GM19043 (cell line): Measurements from ENCODE around the gene SART1.

Experiments used
- ATAC-seq: cut with Tn5 transposase; IDR thresholded peaks from one replicate; pipeline ENCODE4 v1.9.1; 2021; ENCODE audit warnings: low read depth; ENCODE audit not compliant: unreplicated experiment

The SART1 gene

DNA sequence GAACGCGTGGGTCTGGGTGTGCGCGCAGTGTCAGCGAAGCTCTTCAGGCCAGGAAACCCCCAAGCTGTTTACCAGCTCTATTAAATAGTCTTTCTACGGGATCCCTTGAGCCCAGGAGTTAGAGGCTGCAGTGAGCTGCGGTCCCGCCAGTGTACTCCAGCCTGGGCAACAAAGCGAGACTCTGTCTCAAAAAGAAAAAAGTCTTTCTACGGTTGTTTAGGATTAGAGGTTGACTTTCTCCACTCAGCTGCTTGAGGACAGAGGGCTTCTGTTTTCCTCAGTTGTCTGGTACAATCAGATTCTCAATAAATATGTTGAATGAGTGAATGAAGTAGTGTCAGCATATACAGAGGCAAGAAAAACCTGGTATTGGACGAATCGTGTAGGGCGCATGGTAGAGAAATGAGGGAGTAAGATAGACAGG lies 619 bp downstream of the SART1 start:
- no peak for ATAC-seq

DNA sequence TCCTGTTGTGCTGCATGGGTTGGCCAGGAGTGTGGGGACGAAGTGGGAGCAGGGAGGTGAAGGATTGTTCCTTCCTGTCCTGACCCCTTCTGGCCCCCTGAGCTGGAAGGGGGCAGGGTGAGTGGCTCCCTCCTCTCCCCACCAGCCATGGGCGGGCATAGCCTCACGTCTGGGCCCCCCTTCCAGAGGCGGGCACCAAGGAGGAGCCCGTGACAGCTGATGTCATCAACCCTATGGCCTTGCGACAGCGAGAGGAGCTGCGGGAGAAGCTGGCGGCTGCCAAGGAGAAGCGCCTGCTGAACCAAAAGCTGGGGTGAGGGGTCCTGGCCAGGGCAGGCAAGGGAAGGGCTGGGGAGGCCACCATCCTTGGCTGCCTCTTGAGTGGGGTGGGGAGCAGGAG lies 3.4 kb downstream of the SART1 start:
- no peak for ATAC-seq

DNA sequence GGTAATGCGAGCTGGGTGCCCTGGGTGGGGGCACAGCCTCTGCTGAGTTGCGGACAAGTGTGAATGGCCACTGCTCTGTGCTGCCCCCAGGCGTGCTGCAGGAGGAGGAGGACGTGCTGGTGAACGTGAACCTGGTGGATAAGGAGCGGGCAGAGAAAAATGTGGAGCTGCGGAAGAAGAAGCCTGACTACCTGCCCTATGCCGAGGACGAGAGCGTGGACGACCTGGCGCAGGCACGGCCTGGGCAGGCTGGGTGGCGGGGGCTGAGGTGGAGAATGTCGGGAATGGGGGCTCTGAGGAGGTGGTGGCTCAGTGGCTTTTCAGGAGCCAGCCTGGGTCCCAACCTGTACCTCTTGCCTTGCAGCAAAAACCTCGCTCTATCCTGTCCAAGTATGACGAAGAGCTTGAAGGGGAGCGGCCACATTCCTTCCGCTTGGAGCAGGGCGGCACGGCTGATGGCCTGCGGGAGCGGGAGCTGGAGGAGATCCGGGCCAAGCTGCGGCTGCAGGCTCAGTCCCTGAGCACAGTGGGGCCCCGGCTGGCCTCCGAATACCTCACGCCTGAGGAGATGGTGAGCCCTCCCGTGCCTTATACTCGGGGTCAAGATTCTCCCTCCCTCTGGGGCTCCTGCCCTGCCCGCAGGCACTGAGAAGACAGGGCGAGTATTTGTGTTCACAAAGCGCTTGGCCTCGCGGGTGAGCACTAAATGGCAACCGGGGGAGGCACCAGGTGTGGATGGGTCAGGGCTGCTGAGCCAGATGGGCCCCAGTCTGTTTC lies 4.6 kb downstream of the SART1 start:
- ATAC-seq: no peak

DNA sequence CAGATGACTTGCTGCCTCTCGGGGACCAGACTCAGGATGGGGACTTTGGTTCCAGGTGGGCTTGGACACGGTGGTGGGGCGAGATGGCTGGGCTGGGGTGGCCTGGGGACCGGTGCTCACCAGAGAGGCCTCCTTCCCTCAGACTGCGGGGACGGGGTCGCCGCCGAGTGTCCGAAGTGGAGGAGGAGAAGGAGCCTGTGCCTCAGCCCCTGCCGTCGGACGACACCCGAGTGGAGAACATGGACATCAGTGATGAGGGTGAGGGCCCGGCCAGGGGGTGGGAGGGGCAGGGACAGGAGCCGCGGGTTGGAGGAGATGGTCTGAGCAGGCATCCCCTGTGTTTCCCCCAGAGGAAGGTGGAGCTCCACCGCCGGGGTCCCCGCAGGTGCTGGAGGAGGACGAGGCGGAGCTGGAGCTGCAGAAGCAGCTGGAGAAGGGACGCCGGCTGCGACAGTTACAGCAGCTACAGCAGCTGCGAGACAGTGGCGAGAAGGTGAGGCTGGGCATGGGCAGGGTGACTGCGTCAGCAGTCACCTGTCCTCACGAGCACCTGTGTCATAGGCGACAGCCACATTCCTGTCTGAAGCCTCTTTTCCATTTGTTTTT lies 5.9 kb downstream of the SART1 start:
- ATAC-seq: no peak

DNA sequence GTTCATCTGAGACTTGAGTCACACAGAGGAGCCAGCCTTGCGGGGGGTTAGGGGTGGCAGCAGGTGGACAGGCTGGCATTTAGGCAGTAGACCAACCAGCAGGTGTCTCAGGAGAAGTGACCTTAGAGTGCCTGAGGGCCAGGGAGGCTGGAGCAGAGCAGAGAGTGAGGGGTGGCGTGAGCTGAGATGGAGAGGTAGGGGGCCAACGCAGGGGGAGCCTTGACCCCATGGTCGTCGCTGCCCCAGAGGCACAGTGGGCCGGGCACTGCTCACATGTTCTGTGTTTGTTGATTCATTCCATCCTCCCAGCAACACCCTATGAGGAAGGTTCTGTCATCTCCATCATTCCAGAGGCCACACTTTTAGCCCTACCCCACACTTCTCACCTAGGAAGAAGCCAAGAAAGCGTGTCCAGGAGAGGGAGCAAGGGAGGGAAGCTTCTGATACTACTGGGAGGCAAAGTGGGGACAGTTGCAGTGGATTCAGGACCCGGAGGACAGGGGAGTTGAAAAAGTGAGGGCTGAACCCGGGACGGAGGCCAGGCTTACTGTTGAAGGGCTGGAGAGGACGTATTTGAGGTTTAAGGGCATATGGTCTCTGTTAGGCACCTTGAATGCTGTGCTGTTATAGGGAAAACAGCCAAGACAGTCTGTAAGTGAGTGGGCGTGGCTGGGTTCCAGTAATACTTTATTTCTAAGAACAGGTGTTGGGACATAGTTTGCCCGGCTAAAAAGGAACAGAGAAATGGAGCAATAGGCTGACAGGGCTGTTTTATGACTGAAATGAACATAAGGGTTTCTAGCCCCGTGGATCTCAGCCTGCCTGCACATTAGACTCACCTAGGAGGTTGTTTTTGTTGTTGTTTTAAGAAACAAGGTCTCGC lies 7.3 kb downstream of the SART1 start:
- ATAC-seq: no peak

DNA sequence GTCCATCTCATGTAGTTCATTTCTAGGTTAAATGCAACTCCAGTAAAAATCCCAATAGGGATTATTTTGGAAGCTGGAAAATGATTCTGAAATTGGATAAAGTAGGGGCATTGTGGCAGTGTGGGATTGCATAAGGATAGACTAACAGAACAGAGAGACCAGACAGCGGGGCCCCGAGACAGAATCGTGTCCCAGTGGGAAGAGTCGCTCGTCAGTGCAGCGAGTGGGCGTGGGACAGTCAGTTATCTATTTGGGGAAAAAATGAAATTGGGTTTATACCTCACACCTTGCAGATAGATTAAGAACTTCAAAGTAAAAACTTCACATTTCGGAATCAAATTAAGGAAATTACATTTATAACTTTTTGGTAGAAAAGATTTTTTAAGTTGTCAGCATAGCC lies 10.6 kb downstream of the SART1 start:
- ATAC-seq: no peak

DNA sequence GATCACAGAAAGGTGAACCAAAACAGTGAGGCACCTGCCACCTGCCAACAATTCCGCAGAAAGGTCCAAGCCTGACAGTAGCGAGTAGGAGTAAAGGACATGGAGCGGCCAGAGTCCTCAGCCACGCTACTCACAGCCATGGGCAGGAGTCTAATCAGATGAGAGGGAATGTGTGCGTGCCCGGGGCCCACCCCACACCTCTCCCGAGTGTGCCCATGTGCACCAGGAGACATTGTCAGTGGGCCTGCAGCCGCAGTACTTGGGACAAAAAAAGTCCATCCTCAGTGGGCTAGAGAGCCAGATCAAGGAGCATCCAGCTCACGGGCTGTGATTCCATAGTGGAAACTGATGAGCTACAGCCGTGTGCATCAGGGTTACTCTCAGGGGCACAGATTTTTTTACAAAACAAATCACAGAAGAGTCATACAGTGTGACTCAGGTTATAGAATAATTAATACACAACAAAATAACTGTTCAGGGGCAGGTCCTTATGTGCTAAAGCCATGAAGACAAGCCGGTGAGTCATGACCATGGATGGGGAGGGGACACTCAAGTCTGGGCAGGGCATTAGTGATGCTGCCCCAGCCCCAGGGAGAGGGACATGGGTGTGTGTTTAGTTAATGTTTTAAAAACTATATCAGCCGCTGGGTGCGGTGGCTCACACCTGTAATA lies 12.0 kb downstream of the SART1 start:
- ATAC-seq: no peak

DNA sequence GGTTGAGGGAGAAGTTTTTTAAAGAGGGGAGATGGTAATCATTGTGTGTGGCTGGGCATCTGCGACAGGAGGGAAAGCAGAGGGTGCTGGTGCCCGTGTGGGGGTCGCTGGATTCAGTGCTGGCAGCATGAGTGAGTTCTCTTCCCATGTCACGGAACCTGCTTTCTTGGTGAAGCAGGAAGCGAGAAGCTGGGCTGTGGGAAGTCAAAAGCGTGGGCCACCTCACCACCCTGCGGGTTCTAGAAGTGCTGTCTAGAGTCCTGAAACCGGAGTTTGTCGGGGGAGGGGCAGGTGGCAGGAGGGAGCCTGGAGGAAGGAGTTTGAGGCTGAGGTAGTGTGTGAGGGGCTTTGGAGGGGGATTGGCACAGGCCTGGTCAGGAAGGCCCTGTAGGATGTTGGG lies 14.2 kb downstream of the SART1 start:
- ATAC-seq: no peak

DNA sequence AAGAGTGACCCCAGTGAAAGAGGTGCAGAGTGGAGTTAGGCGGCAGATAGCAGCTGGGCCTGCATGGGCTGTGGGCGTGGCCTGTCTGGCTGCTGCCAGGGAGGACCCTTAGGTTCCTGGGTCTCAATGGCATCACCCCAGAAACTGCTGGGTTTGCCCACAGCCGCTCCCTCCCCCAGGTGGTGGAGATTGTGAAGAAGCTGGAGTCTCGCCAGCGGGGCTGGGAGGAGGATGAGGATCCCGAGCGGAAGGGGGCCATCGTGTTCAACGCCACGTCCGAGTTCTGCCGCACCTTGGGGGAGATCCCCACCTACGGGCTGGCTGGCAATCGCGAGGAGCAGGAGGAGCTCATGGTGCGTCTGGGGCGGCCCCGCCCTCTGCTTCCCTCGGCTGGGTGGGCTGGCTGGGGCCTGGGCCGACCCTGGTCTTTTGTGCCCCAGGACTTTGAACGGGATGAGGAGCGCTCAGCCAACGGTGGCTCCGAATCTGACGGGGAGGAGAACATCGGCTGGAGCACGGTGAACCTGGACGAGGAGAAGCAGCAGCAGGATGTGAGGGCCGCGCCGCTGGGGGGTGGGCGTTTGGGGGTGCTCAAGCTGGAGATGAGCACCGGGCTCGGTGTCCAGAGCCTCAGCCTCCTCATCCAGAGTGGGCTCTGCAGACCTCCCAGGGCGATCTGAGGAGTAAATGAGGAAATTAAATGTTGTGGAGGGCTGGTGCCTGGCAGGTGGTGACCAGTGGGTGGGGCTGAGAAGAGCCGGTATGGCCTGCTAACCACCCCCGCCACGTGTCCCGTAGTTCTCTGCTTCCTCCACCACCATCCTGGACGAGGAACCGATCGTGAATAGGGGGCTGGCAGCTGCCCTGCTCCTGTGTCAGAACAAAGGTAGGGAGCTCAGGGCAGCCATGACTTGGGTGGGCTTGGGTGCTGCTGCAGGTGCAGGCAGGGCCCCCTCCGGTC lies 15.0 kb downstream of the SART1 start:
- ATAC-seq: no peak

DNA sequence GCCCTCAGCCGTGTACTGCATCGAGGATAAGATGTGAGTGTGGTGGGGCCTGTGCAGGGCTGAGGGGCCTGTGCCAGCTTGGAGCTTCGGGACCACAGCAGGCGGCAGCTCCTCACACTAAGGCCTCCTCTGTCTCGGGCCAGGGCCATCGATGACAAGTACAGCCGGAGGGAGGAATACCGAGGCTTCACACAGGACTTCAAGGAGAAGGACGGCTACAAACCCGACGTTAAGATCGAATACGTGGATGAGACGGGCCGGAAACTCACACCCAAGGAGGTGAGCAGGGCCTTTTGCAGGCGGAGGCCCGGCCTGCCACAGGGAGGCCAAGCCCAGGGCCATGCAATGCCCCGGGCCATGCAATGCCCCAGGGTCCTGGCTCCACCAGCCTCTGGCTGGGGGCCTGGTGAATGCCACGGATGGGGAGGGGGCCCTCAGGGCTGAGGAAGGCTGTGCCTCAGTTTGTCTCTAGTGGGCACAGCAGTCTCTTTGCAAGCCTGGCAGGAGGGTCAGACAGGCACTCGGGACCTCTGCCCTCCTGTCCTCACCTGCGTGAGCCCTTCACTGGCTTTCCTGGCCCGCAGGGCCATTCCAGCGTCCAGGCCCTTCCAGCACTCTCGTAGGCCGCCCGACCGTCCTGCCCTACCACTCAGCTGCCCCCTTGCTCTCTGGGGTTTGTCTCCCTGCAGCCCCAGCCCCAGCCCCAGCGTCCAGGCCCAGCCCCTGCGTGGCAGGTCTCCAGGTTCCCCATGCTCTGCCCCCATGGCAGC lies 16.3 kb downstream of the SART1 start:
- no peak for ATAC-seq

DNA sequence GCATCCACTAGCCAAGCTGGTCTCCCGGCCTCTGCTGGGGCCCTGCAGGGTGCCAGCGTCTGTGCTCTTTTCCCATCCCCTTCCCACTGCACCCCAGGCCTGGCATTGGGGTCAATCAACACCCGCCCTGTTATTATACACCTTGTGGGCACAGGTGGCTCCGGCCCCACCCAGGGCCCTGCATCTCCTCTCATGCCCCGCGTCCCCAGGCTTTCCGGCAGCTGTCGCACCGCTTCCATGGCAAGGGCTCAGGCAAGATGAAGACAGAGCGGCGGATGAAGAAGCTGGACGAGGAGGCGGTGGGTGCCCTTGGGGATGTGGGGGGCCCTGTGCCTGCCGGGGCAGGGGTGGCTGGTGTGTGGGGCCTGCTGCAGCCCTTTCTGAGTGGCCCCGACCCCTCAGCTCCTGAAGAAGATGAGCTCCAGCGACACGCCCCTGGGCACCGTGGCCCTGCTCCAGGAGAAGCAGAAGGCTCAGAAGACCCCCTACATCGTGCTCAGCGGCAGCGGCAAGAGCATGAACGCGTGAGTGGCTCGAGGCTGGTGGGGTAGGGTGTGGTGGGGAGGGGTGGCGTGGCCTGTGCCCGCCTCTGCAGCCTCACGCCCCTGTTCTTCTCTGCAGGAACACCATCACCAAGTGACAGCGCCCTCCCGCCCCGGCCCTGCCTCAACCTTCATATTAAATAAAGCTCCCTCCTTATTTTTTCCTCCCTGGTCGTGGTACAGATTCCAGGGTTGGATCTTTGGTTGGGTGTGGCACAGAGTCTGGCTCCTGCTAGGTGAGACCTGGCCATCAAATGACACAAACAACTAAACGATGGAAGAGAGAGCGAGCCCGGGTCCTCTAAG lies 17.1 kb downstream of the SART1 start:
- no peak for ATAC-seq

DNA sequence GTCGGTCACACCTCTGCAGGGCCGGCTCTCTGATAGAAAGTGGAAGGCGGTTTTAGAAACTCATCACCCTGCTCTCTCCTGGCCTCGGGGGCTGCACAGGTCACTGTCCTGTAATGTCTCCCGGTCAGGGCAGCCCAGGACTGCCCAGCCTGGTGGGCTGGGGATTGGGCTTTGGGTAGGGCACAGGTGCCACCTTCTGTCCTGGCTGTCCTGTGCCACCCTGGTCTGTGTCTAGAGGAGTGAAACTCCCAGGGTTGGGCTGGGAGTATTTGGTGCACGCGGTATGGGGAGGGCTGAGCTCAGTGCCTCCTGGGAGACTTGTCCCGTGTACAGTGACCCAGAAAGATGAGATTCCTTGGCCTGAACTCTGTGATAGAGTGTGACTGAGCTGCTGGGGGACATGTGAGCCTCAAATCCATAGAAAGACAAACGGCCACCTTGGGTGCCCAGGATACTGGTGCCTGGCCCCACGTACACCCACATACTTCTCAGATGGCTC lies 17.8 kb downstream of the SART1 start:
- no peak for ATAC-seq

DNA sequence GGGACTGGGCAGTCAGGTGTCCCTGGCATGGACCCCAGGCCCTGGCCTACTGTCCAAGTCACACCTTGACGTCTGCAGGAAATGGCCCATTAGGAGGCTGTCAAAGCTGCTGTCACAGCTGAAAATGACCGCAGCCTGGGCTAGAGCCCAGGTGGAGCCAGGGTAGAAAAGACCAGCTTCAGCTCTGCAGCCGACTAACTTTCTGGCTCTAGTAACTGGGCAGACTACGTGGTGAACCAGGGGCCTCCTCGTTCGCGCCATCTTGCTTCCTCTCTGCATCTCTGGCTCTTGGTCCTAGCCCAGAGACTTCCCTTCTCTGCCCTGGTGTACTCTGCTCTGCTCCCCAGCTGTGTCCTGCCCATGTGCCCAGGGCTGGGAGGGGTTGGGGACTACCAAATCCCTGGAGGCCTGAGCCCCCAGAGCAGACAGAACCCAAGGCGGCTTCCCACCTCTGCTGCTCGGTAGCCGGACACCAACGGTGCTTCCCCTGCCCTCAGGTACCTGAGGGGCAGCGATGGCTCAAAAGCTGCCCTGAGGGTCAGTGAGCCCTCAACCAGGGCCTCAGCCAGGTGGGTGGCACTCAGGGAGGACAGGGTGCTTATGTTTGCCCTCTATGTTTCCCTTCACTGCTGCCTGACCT lies 19.7 kb downstream of the SART1 start:
- no peak for ATAC-seq

DNA sequence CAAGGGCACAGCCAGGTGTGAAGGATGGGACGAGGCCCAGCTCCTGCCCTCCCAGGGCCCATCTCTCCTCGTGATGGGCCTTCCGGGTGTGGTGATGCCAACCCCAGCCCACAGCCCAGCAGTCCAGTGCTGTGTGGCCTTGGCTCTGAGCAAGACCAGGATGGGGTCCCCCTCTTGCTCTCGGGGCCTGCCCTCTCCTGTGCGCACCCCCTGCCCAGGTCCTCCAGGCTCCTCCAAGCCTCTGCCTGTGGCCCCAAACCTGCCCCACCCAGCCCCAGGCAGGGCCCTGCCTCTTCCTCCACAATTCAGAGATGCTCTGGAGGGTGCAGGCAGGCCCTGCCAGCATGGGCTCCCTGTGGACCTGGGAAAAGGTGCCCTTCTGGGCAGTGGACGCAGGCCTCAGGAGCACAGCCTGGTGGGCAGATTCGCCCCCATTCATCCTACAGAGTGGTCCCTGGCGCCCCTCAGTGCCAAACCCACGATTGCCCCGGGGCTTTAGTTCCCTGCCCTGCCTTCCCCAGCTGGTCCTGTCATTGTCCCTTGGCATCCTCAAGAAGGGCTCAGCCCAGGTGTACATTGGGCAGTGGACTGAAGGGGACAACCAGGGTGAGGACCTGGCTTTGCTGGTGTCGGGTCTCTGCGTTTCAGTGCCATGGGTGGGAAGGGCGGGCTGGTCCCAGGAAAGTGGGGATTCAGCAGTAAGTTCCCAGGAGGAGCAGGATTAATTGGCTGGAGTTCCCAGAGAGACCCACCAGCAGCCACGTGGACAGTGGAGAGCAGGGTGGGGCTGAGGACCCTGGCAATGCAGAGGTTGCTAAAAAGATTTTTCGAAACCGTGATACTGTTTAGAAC lies 20.7 kb downstream of the SART1 start:
- ATAC-seq: no peak

DNA sequence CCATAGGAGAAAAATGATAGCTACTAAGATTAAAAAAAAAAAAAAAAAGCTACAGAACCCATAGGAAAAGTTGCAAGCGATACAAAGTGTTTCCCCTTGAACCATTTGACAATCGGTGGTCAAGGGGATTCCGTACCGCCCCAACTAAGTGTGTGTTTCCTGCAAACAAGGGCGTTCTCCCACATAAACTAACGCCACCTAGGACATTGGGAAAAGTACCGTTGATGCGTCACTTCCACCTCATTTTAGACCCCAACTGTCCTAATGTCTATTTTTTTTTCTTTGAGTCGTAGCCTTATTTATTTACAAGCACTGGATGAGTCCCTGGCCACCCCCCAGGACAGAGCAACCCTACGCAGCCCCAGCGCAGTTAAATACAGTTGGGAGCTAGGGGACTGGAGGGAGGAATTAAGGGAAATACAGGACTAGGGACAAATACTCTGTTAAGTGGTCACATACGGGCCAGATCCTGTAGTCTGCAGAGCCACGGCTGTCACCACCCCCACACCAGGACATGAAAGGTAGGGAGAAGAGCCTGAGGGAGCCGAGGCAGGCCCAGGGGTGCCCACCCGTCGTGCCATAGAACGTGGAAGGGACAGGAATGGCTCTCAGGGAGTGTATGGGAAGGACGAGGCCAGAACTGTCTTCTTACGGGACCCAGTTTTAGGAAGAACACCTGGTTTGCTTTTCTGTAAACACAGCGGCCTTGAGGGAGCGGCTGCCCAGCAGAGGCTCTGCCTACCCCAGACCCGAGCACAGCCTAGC lies 21.5 kb downstream of the SART1 start:
- ATAC-seq: no peak

DNA sequence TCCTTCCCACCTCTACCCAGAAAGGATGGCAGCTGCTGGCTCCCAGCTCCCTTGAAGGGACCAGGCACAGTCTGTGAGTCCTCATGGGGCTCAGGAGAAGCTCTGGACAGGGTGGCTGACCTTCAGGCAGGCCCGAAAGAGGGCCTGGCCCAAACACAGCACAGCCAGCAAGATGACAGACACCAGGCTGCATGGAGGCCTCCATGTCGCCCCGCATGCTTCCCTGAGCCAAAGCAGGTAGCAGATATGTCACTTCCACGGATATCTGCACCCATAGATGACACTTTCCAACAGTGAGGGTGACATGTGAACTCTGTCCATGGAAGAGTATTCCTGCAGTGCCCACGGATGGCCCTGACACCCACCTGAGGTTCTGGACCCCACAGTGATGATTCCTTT lies 22.1 kb downstream of the SART1 start:
- ATAC-seq: no peak
